GM21381 (cell line): Measurements from ENCODE around the gene CFL2.
A peak's percentile ranks its signal among the peaks of the same experiment; 100 is the strongest.
"Not testable (repeated sequence)": the region's sequence is repeated elsewhere in the genome, so short reads cannot be mapped to it uniquely, and the experiment has no call there.

ENCODE experiments used
- ATAC-seq: cut with Tn5 transposase; IDR thresholded peaks from one replicate; pipeline ENCODE4 v1.9.1; 2021; ENCODE audit warnings: mild to moderate bottlenecking, moderate library complexity; ENCODE audit not compliant: unreplicated experiment

CFL2 gene

GRCh38 chr14:34714320-34715126, at the start of gene CFL2:
TSS of gene CFL2 (minus strand) at chr14:34714593. CDS start at chr14:34714540, 53 bp downstream.
- ATAC-seq, result peak; percentile 79

- no peak for ATAC-seq
These were observed 40.8 kb upstream of the CFL2 start for GRCh38 chr14:34755215-34755614.

GRCh38 chr14:34754687-34755086, 40.3 kb upstream of the CFL2 start:
- no peak for ATAC-seq

GRCh38 chr14:34750670-34751069, 36.3 kb upstream of the CFL2 start:
- ATAC-seq, result no peak

- ATAC-seq, result no peak
These were observed 35.8 kb upstream of the CFL2 start for GRCh38 chr14:34750233-34750632.

GRCh38 chr14:34749408-34749807, 35.0 kb upstream of the CFL2 start:
- no peak for ATAC-seq

- ATAC-seq, result no peak
These were observed 28.1 kb upstream of the CFL2 start for GRCh38 chr14:34742270-34743115.

GRCh38 chr14:34741840-34742239, 27.4 kb upstream of the CFL2 start:
- ATAC-seq, result no peak

- ATAC-seq, result not testable (repeated sequence)
These were observed 25.7 kb upstream of the CFL2 start for GRCh38 chr14:34740139-34740538.

GRCh38 chr14:34737079-34737478, 22.7 kb upstream of the CFL2 start:
- not testable (repeated sequence) for ATAC-seq

- no peak for ATAC-seq
These were observed 18.9 kb upstream of the CFL2 start for GRCh38 chr14:34733245-34733644.

- no peak for ATAC-seq
These were observed 18.4 kb upstream of the CFL2 start for GRCh38 chr14:34732802-34733201.

GRCh38 chr14:34723867-34724266, 9.5 kb upstream of the CFL2 start:
- ATAC-seq, result no peak

- no peak for ATAC-seq
These were observed 8.5 kb upstream of the CFL2 start for GRCh38 chr14:34722723-34723545.

GRCh38 chr14:34721129-34721528, 6.7 kb upstream of the CFL2 start:
- ATAC-seq, result no peak

GRCh38 chr14:34718750-34719304, 4.4 kb upstream of the CFL2 start:
- ATAC-seq, result no peak

GRCh38 chr14:34715127-34715863, 902 bp upstream of the CFL2 start:
- ATAC-seq, result no peak

GRCh38 chr14:34713681-34714319, 593 bp downstream of the CFL2 start:
- peak; percentile 11 for ATAC-seq

- no peak for ATAC-seq
These were observed 1.2 kb downstream of the CFL2 start for GRCh38 chr14:34713122-34713680.
